GM18508 (cell line): ENCODE data around the gene SLC27A6.
"Not testable (repeated sequence)": the region's sequence is repeated elsewhere in the genome, so short reads cannot be mapped to it uniquely, and the experiment has no call there.

Source experiments
- ATAC-seq: cut with Tn5 transposase; IDR thresholded peaks from one replicate; pipeline ENCODE4 v1.9.1; 2021; ENCODE audit warnings: moderate number of reproducible peaks; ENCODE audit not compliant: insufficient read depth, unreplicated experiment

Gene SLC27A6, protein sequence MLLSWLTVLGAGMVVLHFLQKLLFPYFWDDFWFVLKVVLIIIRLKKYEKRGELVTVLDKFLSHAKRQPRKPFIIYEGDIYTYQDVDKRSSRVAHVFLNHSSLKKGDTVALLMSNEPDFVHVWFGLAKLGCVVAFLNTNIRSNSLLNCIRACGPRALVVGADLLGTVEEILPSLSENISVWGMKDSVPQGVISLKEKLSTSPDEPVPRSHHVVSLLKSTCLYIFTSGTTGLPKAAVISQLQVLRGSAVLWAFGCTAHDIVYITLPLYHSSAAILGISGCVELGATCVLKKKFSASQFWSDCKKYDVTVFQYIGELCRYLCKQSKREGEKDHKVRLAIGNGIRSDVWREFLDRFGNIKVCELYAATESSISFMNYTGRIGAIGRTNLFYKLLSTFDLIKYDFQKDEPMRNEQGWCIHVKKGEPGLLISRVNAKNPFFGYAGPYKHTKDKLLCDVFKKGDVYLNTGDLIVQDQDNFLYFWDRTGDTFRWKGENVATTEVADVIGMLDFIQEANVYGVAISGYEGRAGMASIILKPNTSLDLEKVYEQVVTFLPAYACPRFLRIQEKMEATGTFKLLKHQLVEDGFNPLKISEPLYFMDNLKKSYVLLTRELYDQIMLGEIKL

GRCh38 chr5:128965011-128965637, at the start of gene SLC27A6:
SLC27A6 (plus strand) TSS chr5:128965488; CDS start chr5:128966138, 650 bp downstream.
- no peak for ATAC-seq

DNA sequence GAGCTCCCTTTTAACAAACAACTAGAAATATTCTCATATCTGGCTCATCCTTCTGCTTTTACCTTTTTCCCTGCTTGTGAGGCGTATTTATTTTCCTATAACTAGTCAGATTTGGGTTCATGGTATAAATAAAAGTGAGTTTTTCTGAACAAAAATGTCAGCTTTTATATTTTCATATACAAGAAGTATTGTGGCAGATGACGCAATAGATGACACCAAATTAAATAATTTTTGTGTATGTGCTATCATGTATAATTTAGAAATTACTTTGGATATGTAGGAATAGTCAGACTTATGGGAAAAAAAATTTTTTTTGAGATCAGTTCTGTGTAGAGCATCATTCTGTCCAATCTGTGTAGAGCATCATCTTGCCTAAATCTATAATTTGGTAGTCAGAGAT, 45.7 kb upstream of the SLC27A6 start:
- no peak for ATAC-seq

- no peak for ATAC-seq
Observed at GRCh38 chr5:128920345-128921215, 44.7 kb upstream of the SLC27A6 start.

GRCh38 chr5:128924299-128924698, 41.0 kb upstream of the SLC27A6 start:
- ATAC-seq, result no peak

GRCh38 chr5:128925973-128926372, 39.3 kb upstream of the SLC27A6 start:
- ATAC-seq, result no peak

GRCh38 chr5:128927644-128928043, 37.6 kb upstream of the SLC27A6 start:
- ATAC-seq, result no peak

- ATAC-seq, result not testable (repeated sequence)
Observed at GRCh38 chr5:128932232-128932631, 33.1 kb upstream of the SLC27A6 start.

DNA sequence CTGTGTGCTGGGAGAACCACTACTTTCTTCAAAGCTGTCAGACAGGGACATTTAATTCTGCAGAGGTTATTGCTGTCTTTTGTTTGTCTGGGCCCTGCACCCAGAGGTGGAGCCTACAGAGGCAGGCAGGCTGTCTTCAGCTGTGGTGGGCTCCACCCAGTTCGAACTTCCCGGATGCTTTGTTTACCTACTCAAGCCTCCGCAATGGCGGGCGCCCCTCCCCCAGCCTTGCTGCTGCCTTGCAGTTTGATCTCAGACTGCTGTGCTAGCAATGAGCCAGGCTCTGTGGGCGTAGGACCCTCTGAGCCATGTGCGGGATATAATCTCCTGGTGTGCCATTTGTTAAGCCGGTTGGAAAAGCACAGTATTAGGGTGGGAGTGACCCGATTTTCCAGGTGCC, 22.2 kb upstream of the SLC27A6 start:
- ATAC-seq, result not testable (repeated sequence)

- ATAC-seq, result no peak
Observed at GRCh38 chr5:128949847-128950546, 15.3 kb upstream of the SLC27A6 start.

DNA sequence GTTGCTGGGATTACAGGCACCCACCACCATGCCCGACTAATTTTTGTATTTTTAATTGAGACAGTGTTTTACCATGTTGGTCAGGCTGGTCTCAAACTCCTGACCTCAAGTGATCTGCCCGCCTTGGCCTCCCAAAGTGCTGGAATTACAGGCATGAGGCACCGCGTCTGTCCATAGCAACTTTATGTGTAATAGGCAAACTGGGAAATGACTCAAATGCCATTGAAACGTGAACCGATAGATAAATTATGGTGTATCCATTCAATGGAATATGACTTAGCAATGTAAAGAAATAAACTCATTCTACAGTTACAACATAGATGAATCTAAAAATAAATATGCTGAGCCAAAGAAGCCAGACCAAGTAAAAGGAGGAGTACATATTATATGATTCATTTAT, 14.0 kb upstream of the SLC27A6 start:
- not testable (repeated sequence) for ATAC-seq

DNA sequence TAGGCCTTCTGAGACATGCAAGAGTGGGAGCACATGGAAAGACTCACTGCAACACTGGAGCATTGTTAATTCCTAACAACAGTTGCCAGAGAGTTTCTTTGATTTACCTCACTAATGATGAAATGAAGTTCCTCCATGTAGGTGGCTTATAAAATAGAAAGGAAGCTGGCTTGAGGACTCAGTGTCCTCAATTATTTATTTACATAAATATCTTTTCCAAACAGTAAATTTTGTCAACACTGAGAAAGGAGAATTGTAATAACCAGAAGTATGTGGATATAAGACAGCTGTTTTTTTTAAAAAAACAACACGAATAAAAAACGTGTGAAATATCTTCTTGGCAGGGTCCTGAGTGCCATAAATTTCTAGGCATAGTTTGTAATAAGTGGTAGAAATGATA, 9.1 kb upstream of the SLC27A6 start:
- no peak for ATAC-seq

- no peak for ATAC-seq
Observed at GRCh38 chr5:128962211-128962610, 3.1 kb upstream of the SLC27A6 start.

DNA sequence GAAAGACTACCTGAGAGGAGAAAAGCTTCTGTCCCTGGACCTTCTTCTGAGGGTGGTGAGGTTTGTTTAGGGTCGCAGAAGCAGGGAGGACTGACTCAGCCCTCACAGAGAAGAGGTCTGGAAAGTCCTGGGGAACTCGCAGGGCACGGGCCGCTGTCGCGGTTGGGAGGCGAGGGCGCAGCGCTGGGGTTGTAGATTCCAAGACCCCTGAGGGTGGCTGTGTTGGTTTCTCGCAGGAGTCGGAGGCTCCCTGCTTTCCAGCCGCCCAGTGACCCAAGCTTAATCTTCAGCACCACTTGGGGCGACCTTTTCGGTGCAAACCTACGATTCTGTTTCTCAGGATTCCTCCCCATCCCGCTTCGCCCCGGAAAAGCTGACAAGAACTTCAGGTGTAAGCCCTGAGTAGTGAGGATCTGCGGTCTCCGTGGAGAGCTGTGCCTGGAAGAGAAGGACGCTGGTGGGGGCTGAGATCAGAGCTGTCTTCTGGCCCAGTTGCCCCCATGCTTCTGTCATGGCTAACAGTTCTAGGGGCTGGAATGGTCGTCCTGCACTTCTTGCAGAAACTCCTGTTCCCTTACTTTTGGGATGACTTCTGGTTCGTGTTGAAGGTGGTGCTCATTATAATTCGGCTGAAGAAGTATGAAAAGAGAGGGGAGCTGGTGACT, 482 bp downstream of the SLC27A6 start:
- ATAC-seq, result no peak

DNA sequence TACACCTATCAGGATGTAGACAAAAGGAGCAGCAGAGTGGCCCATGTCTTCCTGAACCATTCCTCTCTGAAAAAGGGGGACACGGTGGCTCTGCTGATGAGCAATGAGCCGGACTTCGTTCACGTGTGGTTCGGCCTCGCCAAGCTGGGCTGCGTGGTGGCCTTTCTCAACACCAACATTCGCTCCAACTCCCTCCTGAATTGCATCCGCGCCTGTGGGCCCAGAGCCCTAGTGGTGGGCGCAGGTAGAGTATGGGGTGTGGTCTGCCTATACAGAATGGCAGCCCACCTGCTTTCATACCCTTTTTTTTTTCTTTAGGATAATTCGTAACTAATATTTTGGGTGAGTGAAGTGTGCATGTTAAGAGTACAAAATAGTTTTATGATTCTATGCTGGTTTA, 1.1 kb downstream of the SLC27A6 start:
- no peak for ATAC-seq

DNA sequence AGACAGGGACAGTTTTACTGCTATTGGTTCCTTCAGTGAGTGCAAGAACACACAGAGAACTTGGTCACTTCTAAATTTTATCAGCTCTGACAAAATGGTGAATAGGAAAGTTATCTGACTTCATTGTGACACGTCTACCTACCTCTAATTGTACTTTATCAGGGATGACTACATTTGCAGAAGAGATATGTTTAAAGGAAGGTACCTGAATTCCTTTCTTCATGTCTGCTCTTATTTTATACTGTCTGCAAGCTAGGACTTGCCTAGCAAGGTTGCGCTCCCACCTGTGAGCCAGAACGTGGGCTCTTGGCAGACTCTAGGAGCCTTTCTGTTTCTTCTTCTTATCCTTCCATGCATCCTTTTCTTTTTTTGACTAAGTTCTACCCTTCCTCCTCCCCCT, 1.6 kb downstream of the SLC27A6 start:
- no peak for ATAC-seq

DNA sequence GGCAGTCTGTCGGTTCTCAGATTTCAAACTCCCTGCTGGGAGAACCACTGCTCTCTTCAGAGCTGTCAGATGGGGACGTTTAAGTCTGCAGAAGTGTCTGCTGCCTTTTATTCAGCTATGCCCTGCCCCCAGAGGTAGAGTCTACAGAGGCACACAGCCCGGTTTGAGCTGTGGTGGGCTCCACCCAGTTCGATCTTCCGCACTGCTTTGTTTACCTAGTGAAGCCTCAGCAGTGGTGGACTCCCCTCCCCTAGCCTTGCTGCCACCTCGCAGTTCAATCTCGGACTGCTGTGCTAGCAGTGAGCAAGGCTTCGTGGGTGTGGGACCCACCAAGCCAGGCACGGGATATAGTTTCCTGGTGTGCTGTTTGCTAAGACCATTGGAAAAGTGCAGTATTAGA, 8.0 kb downstream of the SLC27A6 start:
- ATAC-seq, result no peak

- no peak for ATAC-seq
Observed at GRCh38 chr5:128974567-128974966, 9.3 kb downstream of the SLC27A6 start.

DNA sequence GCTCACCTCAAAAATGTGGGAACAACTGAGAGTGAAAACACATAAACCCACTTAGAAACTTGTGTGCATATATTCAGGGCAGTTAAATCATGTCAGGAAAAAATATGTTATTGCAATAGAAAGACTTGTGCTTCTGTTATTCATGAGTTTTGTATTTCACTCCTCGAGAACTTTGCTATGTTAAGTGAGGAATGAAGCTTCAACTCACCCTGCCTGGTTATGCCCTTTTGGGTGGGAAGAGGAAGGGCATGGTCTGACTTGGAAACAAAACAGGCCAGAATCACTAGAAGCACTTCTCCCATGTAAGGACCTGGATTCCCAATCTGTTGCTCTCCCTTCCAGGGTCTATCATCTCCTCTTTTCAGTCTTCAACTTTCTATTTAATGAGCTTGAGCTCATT, 14.5 kb downstream of the SLC27A6 start:
- ATAC-seq, result no peak

DNA sequence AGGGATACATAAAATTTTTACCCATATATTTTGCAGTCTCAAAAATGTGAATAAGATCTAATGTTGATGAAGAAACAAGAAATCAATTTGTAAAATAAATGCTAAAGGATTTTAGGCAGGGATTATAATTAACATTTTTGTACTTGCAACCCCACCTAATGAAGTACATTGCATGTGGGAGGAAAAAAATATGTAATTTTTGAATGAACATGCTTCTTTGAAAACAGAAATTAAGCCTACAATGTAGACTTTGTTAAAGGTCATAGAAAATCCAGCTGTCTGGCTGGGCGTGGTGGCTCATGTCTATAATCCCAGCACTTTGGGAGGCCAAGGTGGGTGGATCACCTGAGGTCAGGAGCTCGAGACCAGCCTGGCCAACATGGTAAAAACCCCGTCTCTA, 15.6 kb downstream of the SLC27A6 start:
- no peak for ATAC-seq
